Measurements from ENCODE around the gene TAC3. TPM values are rescaled to one million over a fixed set of nuclear protein-coding genes. Genes with fewer than 3 reads are reported as not detected.

Gene TAC3
- total RNA-seq, 4 donors from 2014 or later, result not detected

DNA sequence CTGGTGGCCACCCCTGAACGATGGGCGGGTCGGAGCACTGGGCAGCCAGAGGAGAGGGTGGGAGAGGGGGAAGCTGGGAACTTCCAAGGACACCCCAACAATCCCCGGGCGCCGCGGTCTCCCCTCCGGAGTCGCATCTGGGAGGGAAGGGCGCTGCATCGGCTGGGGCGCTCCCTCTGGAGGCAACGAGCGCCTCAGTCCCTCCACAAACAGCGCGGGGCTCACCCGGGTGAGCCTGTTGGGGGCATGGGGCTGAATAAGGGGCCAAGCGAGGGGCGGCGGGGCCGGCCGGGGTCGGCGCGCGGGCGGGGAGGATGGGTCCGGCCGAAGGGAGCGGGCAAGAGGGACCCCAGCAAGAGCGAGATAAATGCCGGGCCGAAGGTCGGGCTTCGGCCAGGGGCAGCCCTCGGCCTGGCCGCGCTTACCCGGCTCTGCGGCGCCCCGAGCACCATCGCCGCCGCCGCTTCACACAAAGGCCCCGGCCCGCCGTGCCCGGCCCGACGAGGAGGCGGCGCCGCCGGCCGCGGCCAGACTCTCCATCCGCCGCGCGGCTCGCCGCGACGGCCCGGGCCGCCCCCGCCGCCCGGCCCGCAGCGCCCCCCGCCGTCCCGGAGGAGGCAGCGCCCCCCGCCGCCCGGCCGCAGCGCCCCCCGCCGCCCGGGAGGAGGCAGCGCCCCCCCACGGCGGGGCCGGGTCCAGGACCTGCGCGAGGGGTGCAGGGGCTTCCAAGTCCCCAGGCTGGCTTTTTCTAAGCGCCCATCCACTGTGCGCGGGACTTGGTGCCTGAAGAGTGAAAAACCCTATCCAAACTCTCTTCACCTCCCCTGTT is 10.1 kb downstream of the TAC3 start, which contains the start of gene ZBTB39:
ZBTB39 (minus strand) TSS at position 567 of the 829 bp plus-strand sequence. CDS start 1,629 bp downstream, outside the sequence.
- Histone ChIP-seq H3K4me3 (peak within 1 kb of the TSS; percentile 95 to 98 (median 96)), H3K4me1 (peaks cover 16 to 45% (median 39%) of the 10 kb centered on the region in 4 donors), H3K27me3 (no peaks in the 10 kb centered on the region), H3K36me3 (peaks cover 29 to 36% (median 33%) of the 10 kb centered on the region in 4 donors), H3K27ac (replicated peaks in 1 of 4) (peak within 1 kb of the TSS; percentile 89 to 91 (median 89)), H3K9me3 (no peaks in the 10 kb centered on the region)
- TF ChIP-seq, protein P1, sequence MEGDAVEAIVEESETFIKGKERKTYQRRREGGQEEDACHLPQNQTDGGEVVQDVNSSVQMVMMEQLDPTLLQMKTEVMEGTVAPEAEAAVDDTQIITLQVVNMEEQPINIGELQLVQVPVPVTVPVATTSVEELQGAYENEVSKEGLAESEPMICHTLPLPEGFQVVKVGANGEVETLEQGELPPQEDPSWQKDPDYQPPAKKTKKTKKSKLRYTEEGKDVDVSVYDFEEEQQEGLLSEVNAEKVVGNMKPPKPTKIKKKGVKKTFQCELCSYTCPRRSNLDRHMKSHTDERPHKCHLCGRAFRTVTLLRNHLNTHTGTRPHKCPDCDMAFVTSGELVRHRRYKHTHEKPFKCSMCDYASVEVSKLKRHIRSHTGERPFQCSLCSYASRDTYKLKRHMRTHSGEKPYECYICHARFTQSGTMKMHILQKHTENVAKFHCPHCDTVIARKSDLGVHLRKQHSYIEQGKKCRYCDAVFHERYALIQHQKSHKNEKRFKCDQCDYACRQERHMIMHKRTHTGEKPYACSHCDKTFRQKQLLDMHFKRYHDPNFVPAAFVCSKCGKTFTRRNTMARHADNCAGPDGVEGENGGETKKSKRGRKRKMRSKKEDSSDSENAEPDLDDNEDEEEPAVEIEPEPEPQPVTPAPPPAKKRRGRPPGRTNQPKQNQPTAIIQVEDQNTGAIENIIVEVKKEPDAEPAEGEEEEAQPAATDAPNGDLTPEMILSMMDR (IDR thresholded peaks at IDR 0.05), result peak; percentile 54 to 61 (median 57)
- TF ChIP-seq EP300 (IDR thresholded peaks at IDR 0.05) (no peak), POLR2A (IDR thresholded peaks at IDR 0.05; ENCODE audit: low read depth) (no peak), POLR2AphosphoS5 (IDR thresholded peaks at IDR 0.05) (peak in 1 of 2 donors; percentile 18)
- intact Hi-C loops (cut with DNase I), result loop anchor here (5.0 kb wide), 2 partner anchors 51 to 106 kb away; partner anchors contain the start of gene STAT6
- DNase-seq (ENCODE audit: extremely low spot score), result no peak
- 0% methylated on average over 9 of the region's 94 CpGs for whole genome bisulfite sequencing

DNA sequence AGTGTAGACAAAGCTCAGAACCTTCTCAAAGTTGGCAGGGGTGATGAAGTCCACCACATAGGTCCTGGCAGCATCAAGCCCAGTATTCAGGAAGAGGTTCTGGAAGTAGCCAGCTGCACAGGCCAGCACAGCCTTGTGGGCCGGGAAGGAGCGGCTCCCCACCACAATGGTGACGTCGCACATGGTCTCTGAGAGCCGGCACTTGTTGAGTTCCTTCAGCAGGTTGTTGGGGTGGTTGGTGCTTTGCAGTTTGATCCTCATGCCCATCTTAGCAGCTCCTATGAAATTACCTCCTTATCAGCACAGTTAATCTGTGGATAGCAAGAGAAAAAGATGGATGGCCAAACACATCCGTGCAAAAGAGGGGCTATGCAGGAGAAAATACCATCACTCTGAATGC is 11.7 kb downstream of the TAC3 start:
- TF ChIP-seq POLR2AphosphoS5 (IDR thresholded peaks at IDR 0.05), result no peak
- no peak for TF ChIP-seq EP300 (IDR thresholded peaks at IDR 0.05)
- TF ChIP-seq POLR2A (IDR thresholded peaks at IDR 0.05; ENCODE audit: low read depth), result no peak
- TF ChIP-seq, protein P1 (IDR thresholded peaks at IDR 0.05), result no peak
- Histone ChIP-seq H3K27ac (replicated peaks in 1 of 4) (no peak overlapping the region), H3K4me1 (peaks cover 16 to 47% (median 43%) of the 10 kb centered on the region in 4 donors), H3K4me3 (peak overlapping the region in 1 of 4 donors; percentile 97), H3K9me3 (no peaks in the 10 kb centered on the region), H3K27me3 (no peaks in the 10 kb centered on the region), H3K36me3 (peaks cover 29 to 51% (median 46%) of the 10 kb centered on the region in 4 donors)
- intact Hi-C loops (cut with DNase I), result loop anchor here (5.0 kb wide), 3 partner anchors 53 to 252 kb away; partner anchors contain the start of genes PRIM1 and STAT6
- no peak for DNase-seq (ENCODE audit: extremely low spot score)
- WGBS, result 33% methylated on average over 1 of the region's 6 CpGs

- Histone ChIP-seq H3K27ac (replicated peaks in 1 of 4) (no peak overlapping the region), H3K9me3 (no peaks in the 10 kb centered on the region), H3K27me3 (no peaks in the 10 kb centered on the region), H3K4me1 (peaks cover 16 to 47% (median 41%) of the 10 kb centered on the region in 4 donors), H3K36me3 (peaks cover 29 to 62% (median 52%) of the 10 kb centered on the region in 4 donors), H3K4me3 (no peak overlapping the region)
- intact Hi-C loops (cut with DNase I), result loop anchor here (5.0 kb wide), 1 partner anchor 251 kb away; the partner anchor contains the start of gene PRIM1
- whole genome bisulfite sequencing, result 89% methylated on average over 13 of the region's 13 CpGs
- no peak for TF ChIP-seq POLR2AphosphoS5 (IDR thresholded peaks at IDR 0.05)
- TF ChIP-seq, protein P1 (IDR thresholded peaks at IDR 0.05), result no peak
- no peak for TF ChIP-seq POLR2A (IDR thresholded peaks at IDR 0.05; ENCODE audit: low read depth)
- no peak for TF ChIP-seq EP300 (IDR thresholded peaks at IDR 0.05)
- DNase-seq (ENCODE audit: extremely low spot score), result no peak
Observed at GRCh38 chr12:57003395-57003794, 12.9 kb downstream of the TAC3 start.

DNA sequence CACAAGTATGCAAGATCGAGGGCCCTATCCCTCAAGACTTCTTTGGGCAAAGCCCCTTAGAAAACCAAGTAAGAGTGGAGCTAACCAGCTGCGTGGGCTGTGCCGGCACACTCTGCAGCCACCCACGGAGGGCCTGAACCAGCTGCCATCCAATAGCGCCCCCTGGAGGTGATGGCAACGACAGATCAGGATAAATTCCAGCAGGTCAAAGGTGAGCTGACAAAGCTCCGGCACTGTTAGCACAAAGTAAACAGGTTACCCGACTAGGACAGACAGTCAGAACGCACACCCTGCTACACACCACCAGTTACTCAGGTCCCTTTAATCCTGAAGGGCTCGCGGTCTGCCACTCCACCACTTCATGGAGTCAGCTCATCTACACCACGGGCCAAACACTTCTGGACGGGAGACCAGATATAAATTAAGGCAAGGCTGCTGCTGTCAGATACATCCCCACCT is 14.9 kb downstream of the TAC3 start:
- no peak for TF ChIP-seq EP300 (IDR thresholded peaks at IDR 0.05)
- TF ChIP-seq POLR2A (IDR thresholded peaks at IDR 0.05; ENCODE audit: low read depth), result no peak
- TF ChIP-seq, protein P1 (IDR thresholded peaks at IDR 0.05), result peak; percentile 52 to 61 (median 54)
- Histone ChIP-seq H3K4me3 (no peak overlapping the region), H3K4me1 (peaks cover 16 to 38% (median 31%) of the 10 kb centered on the region in 4 donors), H3K9me3 (no peaks in the 10 kb centered on the region), H3K27ac (replicated peaks in 1 of 4) (no peak overlapping the region), H3K27me3 (no peaks in the 10 kb centered on the region), H3K36me3 (peaks cover 29 to 74% (median 60%) of the 10 kb centered on the region in 4 donors)
- DNase-seq (ENCODE audit: extremely low spot score), result no peak
- intact Hi-C loops (cut with DNase I), result loop anchor here (5.0 kb wide), 1 partner anchor 249 kb away; the partner anchor contains the start of gene PRIM1
- WGBS, result 19% methylated on average over 8 of the region's 13 CpGs
